ENCODE results near the gene ATXN2L.

- no peak for TF ChIP-seq ZZZ3 (IDR thresholded peaks at IDR 0.05; ENCODE audit: control insufficient read depth, insufficient read length, low read depth)
- TF ChIP-seq FOXM1 (IDR thresholded peaks at IDR 0.05; ENCODE audit: low read depth, low read length) = no peak
- TF ChIP-seq CBFB (IDR thresholded peaks at IDR 0.05; ENCODE audit: low read depth) = no peak
- TF ChIP-seq SREBF2 (IDR thresholded peaks at IDR 0.05; ENCODE audit: low read length) = no peak
- TF ChIP-seq HDAC2 (IDR thresholded peaks at IDR 0.05) = no peak
These were observed 44.4 kb downstream of the ATXN2L start for GRCh38 chr16:28867241-28867640.

Data from GM12878 (cell line).